Endodermal cell (in vitro differentiated cells): Measurements from ENCODE around the gene JMJD6. TPM values are rescaled to one million over a fixed set of nuclear protein-coding genes. Genes with fewer than 3 reads are reported as not detected.
"Not testable (repeated sequence)": the region's sequence is repeated elsewhere in the genome, so short reads cannot be mapped to it uniquely, and the experiment has no call there.

Experiments
- DNase-seq: peaks from one replicate; pipeline ENCODE4 v3.0.0-alpha.2; 2017
- H3K27ac ChIP-seq: 2 replicates; pipeline ENCODE4 v1.5.1; 2013; ENCODE audit warnings: mild to moderate bottlenecking, low read depth, low read length, moderate library complexity
- H3K27me3 ChIP-seq: 2 replicates; pipeline ENCODE4 v1.6.1; 2013; ENCODE audit warnings: mild to moderate bottlenecking, low read length, moderate library complexity; ENCODE audit not compliant: insufficient read depth, control insufficient read depth, poor library complexity, severe bottlenecking
- H3K36me3 ChIP-seq: 2 replicates; pipeline ENCODE4 v1.7.0; 2013; ENCODE audit warnings: mild to moderate bottlenecking, low read length, moderate library complexity; ENCODE audit not compliant: control insufficient read depth, insufficient read depth
- H3K4me1 ChIP-seq: one replicate; pipeline ENCODE4 v1.7.0; 2013; ENCODE audit warnings: low read length; ENCODE audit not compliant: control insufficient read depth, insufficient read depth
- H3K4me3 ChIP-seq: 2 replicates; pipeline ENCODE4 v1.5.1; 2013; ENCODE audit warnings: mild to moderate bottlenecking, low read length, moderate library complexity
- H3K9ac ChIP-seq: 2 replicates; pipeline ENCODE4 v1.6.1; 2013; ENCODE audit warnings: mild to moderate bottlenecking, low read length, moderate library complexity; ENCODE audit not compliant: poor library complexity, severe bottlenecking; ENCODE audit errors: extremely low read depth
- H3K9me3 ChIP-seq: 2 replicates; pipeline ENCODE4 v1.6.1; 2013; ENCODE audit warnings: mild to moderate bottlenecking, low read length, moderate library complexity; ENCODE audit not compliant: control insufficient read depth
- H3K27ac Mint-ChIP-seq: 2 replicates; pipeline ENCODE4 v1.8.0; 2020; ENCODE audit warnings: mixed read lengths
- H3K27me3 Mint-ChIP-seq: 2 replicates; pipeline ENCODE4 v1.8.0; 2021; ENCODE audit warnings: mild to moderate bottlenecking, mixed read lengths; ENCODE audit not compliant: insufficient read depth
- H3K36me3 Mint-ChIP-seq: 2 replicates; pipeline ENCODE4 v1.8.0; 2020; ENCODE audit warnings: low read depth, mixed read lengths
- H3K4me1 Mint-ChIP-seq: 2 replicates; pipeline ENCODE4 v1.8.0; 2020; ENCODE audit warnings: mixed read lengths
- H3K4me3 Mint-ChIP-seq: 2 replicates; pipeline ENCODE4 v1.8.0; 2020; ENCODE audit warnings: mild to moderate bottlenecking, moderate library complexity, mixed read lengths
- H3K9me3 Mint-ChIP-seq: 2 replicates; pipeline ENCODE4 v1.8.0; 2020; ENCODE audit warnings: mild to moderate bottlenecking, mixed read lengths
- CTCF ChIP-seq: fragments of 200-600 bp; sonication (generic); conservative IDR thresholded peaks from 2 replicates; pipeline ENCODE4 v1.5.0; 2021; ENCODE audit warnings: antibody characterized with exemption, mild to moderate bottlenecking
- WGBS, 2 experiments: methylation state at CpG; one replicate each; pipeline versions ENCODE4 v1.1.5 to v1.1.7; 2013; ENCODE audit warnings: missing lambda C conversion rate in 2 of 2, mixed read lengths in 1 of 2; ENCODE audit not compliant: insufficient coverage in 1 of 2, insufficient read length in 1 of 2; 5-methylcytosine and 5-hydroxymethylcytosine counted together
- total RNA-seq, 2 donors: library from RNA; stranded (reverse); fragmentation: NEBNext Ultra II Directional in 1 of 2; extraction: Animal tissue kit (Norgen Biotek cat#: 25700) in 1 of 2; gene quantifications; 2 replicates in 1 of 2; 3 replicates in 1 of 2; pipeline ENCODE4 v1.2.1, GENCODE V29; 2021

Gene JMJD6
- total RNA-seq, 2 donors from 2014 or later, result 17.0 to 20.3 TPM

GRCh38 chr17:76742958-76743357 is 16.6 kb upstream of the JMJD6 start:
- no peak overlapping the region for H3K27ac ChIP-seq
- H3K27me3 ChIP-seq, result no peaks in the 10 kb centered on the region
- no peak overlapping the region for H3K27ac Mint-ChIP-seq
- H3K4me1 Mint-ChIP-seq, result peaks cover 14% of the 10 kb centered on the region
- peaks cover 20% of the 10 kb centered on the region for H3K9me3 ChIP-seq
- no peaks in the 10 kb centered on the region for H3K27me3 Mint-ChIP-seq
- H3K4me1 ChIP-seq, result peaks cover 3% of the 10 kb centered on the region
- no peak for TF ChIP-seq CTCF
- H3K4me3 Mint-ChIP-seq, result no peak overlapping the region
- H3K36me3 Mint-ChIP-seq, result peaks cover 52% of the 10 kb centered on the region
- H3K9me3 Mint-ChIP-seq, result no peaks in the 10 kb centered on the region
- no peak for DNase-seq
- H3K4me3 ChIP-seq, result no peak overlapping the region
- H3K9ac ChIP-seq, result no peak overlapping the region
- peaks cover 54% of the 10 kb centered on the region for H3K36me3 ChIP-seq

- H3K27me3 Mint-ChIP-seq, result no peaks in the 10 kb centered on the region
- Histone ChIP-seq H3K27ac (no peak overlapping the region), H3K4me3 (peak overlapping the region; percentile 50)
Measured at GRCh38 chr17:76740329-76741118, 14.1 kb upstream of the JMJD6 start.

GRCh38 chr17:76739568-76740115 is 13.2 kb upstream of the JMJD6 start:
- not testable (repeated sequence) for H3K4me3 Mint-ChIP-seq, H3K27me3 ChIP-seq, H3K9me3 ChIP-seq, H3K27me3 Mint-ChIP-seq, H3K27ac ChIP-seq, H3K9me3 Mint-ChIP-seq, DNase-seq, H3K4me1 ChIP-seq
- peak overlapping the region; percentile 10 for H3K27ac Mint-ChIP-seq
- Histone ChIP-seq H3K4me3 (peak overlapping the region; percentile 100), H3K9ac (peak overlapping the region; percentile 95), H3K36me3 (peaks cover 47% of the 10 kb centered on the region)
- peaks cover 43% of the 10 kb centered on the region for H3K36me3 Mint-ChIP-seq
- H3K4me1 Mint-ChIP-seq, result peaks cover 19% of the 10 kb centered on the region
- 92 to 95% methylated on average over 14 to 15 of the region's 17 CpGs for WGBS, 2 experiments

More at GRCh38 chr17:76740329-76741118, 14.1 kb upstream of the JMJD6 start:
- Mint-ChIP-seq H3K4me3 (no peak overlapping the region), H3K9me3 (no peaks in the 10 kb centered on the region), H3K27ac (no peak overlapping the region), H3K4me1 (peaks cover 14% of the 10 kb centered on the region), H3K36me3 (peaks cover 43% of the 10 kb centered on the region)
- Histone ChIP-seq H3K4me1 (peaks cover 3% of the 10 kb centered on the region), H3K36me3 (peaks cover 47% of the 10 kb centered on the region), H3K27me3 (no peaks in the 10 kb centered on the region), H3K9me3 (peaks cover 8% of the 10 kb centered on the region), H3K9ac (no peak overlapping the region)
- TF ChIP-seq CTCF, result no peak
- DNase-seq, result no peak
- WGBS, 2 experiments, result 86 to 90% methylated on average over 3 to 5 of the region's 5 CpGs
